Esophagus muscularis mucosa (tissue), 4 donors: Measurements from ENCODE around the gene MPRIP. TPM values are rescaled to one million over a fixed set of nuclear protein-coding genes. Genes with fewer than 3 reads are reported as not detected.

ENCODE experiments used
- DNase-seq: peaks from one replicate; pipeline ENCODE4 v3.0.0-alpha.2; 2017; ENCODE audit errors: extremely low spot score
- H3K27ac ChIP-seq, 4 donors: fragments of 200-600 bp; sonication (generic); replicated peaks in 1 of 4; 1 replicate in 3 of 4; 2 replicates in 1 of 4; pipeline ENCODE4 v1.5.1; 2016 to 2019; ENCODE audit warnings: mild to moderate bottlenecking in 1 of 4
- H3K27me3 ChIP-seq, 4 donors: fragments of 200-600 bp; sonication (generic); one replicate each; pipeline versions ENCODE4 v1.5.1 to v1.6.0; 2016 to 2019
- H3K36me3 ChIP-seq, 4 donors: fragments of 200-600 bp; sonication (generic); one replicate each; pipeline ENCODE4 v1.5.1; 2016 to 2019
- H3K4me1 ChIP-seq, 4 donors: fragments of 200-600 bp; sonication (generic); one replicate each; pipeline ENCODE4 v1.5.1; 2016 to 2019
- H3K4me3 ChIP-seq, 4 donors: fragments of 200-600 bp; sonication (generic); 1 replicate in 2 of 4; 2 replicates in 2 of 4; pipeline ENCODE4 v1.5.1; 2016 to 2019; ENCODE audit warnings: mild to moderate bottlenecking in 4 of 4, moderate library complexity in 1 of 4
- H3K9me3 ChIP-seq, 4 donors: fragments of 200-600 bp; sonication (generic); 1 replicate in 3 of 4; 2 replicates in 1 of 4; pipeline ENCODE4 v1.5.1; 2016 to 2019
- EP300 ChIP-seq: sonication (generic); formaldehyde crosslinking; IDR thresholded peaks from one replicate; pipeline ENCODE4 v1.6.1; 2017; ENCODE audit warnings: antibody characterized with exemption
- POLR2A ChIP-seq: fragments of 450-650 bp; IDR thresholded peaks from one replicate; pipeline ENCODE4 v1.6.1; 2017; ENCODE audit warnings: antibody characterized with exemption, moderate library complexity, mild to moderate bottlenecking, low read depth
- POLR2AphosphoS5 ChIP-seq, 2 donors: sonication (generic); formaldehyde crosslinking; IDR thresholded peaks; one replicate each; pipeline ENCODE4 v1.6.1; 2017; ENCODE audit warnings: antibody characterized with exemption in 2 of 2
- WGBS: methylation state at CpG from one replicate; pipeline ENCODE4 v1.1.5; 2018; 5-methylcytosine and 5-hydroxymethylcytosine counted together
- intact Hi-C: fragments of 100-400 bp; cut with DNase I; formaldehyde crosslinking; loops from one replicate; pipeline ENCODE4 v1.15.1; 2023
- total RNA-seq, 4 donors: library from RNA; depleted of rRNA; stranded (reverse); fragments of >200 nt; gene quantifications; one replicate each; pipeline versions ENCODE4 v1.1.0 to v1.2.1, GENCODE V29; 2016
- TF ChIP-seq, protein P1 (sequence below), 3 experiments: fragments of 200-600 bp in 2 of 3; fragments of 450-650 bp in 1 of 3; sonication (generic) in 2 of 3; IDR thresholded peaks; one replicate each; pipeline ENCODE4 v1.5.1; 2017 to 2019; ENCODE audit warnings: antibody characterized with exemption in 3 of 3, mild to moderate bottlenecking in 2 of 3, moderate library complexity in 1 of 3

MPRIP gene
- total RNA-seq, 4 donors from 2014 or later, result 108 to 194 (median 129) TPM

DNA sequence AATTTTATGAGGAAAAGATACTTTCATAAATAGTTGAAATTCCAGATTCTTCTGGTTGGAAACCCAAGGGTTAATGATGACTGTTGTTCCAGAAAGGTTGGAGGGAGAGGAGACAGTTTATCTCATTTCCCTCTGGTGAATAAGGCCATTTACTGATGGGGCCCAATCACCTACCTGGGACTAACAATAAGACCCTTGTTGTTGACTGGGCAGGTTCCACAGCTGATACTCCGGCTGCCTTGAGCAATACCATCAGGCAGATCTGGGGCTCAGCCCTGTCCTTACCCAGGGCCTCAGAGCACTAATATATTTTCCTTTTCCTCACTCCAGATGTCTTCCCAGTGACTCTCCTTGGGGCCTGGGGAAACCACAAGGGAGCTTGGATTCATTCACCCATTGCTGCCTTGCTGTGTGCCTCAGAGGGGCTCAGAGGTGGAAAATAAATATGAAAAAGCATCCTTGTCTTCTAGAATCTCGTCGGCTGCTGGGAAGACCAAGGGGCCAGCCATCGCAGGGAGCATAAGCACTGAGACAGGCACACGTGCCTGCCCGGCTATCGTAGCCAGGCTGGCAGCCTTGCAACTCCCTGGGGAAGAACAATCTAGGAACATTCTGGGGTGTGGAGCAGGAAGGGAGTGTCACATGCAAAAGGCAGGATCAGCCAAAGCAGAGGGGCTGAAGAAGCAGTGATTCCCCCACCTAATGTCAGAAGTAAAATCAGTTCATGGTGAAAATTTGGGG is 54.4 kb downstream of the MPRIP start:
- no peaks in the 10 kb centered on the region for H3K9me3 ChIP-seq
- peak in 1 of 2 donors; percentile 17 for TF ChIP-seq POLR2AphosphoS5 (IDR thresholded peaks at IDR 0.05)
- no peak for TF ChIP-seq EP300
- TF ChIP-seq POLR2A, result no peak
- peak overlapping the region; percentile 44 to 68 (median 62) for H3K27ac ChIP-seq
- 68% methylated on average over 7 of the region's 7 CpGs for WGBS
- H3K4me3 ChIP-seq, result no peak overlapping the region
- no peaks in the 10 kb centered on the region for H3K27me3 ChIP-seq
- H3K4me1 ChIP-seq, result peaks cover 79 to 92% (median 83%) of the 10 kb centered on the region in 4 donors
- H3K36me3 ChIP-seq, result peaks cover 0 to 3% (median 0%) of the 10 kb centered on the region in 4 donors
- intact Hi-C loops, result no loop called here
- DNase-seq, result no peak

DNA sequence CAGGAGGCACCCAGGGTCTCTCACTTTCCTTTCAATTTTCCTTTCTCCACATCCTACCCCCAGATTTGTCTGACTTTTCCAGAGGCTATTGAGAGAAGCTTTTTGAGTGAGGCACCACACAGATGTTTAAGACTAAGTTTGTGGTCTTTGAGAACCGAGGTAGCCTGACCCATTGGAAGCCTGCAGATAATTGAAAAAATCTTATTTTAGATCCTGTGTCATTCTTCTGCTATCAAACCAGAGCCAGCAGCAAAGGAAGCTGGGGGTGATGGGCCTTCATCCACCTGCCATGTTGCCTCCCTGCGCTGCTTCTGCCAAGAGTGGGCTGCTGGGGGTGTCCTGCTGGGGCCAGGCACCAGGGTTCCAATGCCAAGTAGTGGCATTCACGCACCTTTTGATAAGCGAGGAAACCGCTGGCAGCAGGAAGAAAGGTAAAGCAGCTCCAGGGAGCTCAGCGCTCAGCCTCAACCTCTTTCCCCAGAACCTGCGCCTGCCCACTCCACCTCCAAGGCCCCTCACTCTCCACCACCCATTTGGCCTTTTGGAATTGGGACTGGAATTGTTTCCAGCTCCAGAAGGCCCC is 55.6 kb downstream of the MPRIP start:
- Histone ChIP-seq H3K4me1 (peaks cover 73 to 93% (median 77%) of the 10 kb centered on the region in 4 donors), H3K27me3 (no peaks in the 10 kb centered on the region), H3K27ac (peak overlapping the region; percentile 55 to 74 (median 70)), H3K36me3 (peaks cover 0 to 7% (median 0%) of the 10 kb centered on the region in 4 donors), H3K4me3 (no peak overlapping the region), H3K9me3 (no peaks in the 10 kb centered on the region)
- no peak for DNase-seq
- 75% methylated on average over 7 of the region's 7 CpGs for WGBS
- TF ChIP-seq POLR2AphosphoS5 (IDR thresholded peaks at IDR 0.05), result no peak
- no peak for TF ChIP-seq POLR2A
- TF ChIP-seq EP300, result no peak
- TF ChIP-seq, protein P1, sequence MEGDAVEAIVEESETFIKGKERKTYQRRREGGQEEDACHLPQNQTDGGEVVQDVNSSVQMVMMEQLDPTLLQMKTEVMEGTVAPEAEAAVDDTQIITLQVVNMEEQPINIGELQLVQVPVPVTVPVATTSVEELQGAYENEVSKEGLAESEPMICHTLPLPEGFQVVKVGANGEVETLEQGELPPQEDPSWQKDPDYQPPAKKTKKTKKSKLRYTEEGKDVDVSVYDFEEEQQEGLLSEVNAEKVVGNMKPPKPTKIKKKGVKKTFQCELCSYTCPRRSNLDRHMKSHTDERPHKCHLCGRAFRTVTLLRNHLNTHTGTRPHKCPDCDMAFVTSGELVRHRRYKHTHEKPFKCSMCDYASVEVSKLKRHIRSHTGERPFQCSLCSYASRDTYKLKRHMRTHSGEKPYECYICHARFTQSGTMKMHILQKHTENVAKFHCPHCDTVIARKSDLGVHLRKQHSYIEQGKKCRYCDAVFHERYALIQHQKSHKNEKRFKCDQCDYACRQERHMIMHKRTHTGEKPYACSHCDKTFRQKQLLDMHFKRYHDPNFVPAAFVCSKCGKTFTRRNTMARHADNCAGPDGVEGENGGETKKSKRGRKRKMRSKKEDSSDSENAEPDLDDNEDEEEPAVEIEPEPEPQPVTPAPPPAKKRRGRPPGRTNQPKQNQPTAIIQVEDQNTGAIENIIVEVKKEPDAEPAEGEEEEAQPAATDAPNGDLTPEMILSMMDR (IDR thresholded peaks at IDR 0.05), result no peak
- intact Hi-C loops, result no loop called here

DNA sequence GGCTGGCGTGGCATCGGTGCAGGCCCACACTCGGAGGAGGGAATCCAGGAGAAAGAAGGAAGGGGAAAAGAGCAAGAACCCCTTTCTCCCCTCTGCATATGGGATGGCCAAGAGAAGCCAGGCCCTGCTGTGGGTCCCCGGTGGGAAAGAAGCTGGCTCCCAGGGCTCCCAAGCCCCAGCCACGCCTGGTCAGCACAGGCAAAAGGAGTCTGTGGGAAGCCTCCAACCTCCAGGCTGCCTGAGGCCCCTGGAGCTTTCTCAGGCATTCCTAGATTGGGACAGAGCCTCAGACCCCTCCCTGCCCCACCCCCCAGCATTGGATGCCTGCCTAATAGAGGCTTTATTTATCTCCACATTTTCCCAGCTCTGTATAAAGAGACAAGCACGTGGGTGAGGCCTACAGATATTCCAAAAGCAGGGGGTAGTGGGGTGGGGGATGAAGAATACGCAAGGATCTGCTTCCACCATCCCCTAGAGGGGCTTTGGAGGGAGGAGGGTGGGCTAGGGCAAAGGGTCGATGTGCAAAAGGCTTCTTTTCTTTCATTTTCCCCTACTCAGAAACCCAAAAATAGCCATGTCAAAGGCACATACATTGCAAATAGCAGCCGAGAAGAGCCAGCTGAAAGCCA is 56.4 kb downstream of the MPRIP start:
- no peaks in the 10 kb centered on the region for H3K9me3 ChIP-seq
- peak overlapping the region; percentile 55 to 74 (median 70) for H3K27ac ChIP-seq
- peaks cover 65 to 93% (median 75%) of the 10 kb centered on the region in 4 donors for H3K4me1 ChIP-seq
- 36% methylated on average over 9 of the region's 9 CpGs for WGBS
- no peak overlapping the region for H3K4me3 ChIP-seq
- DNase-seq, result no peak
- intact Hi-C loops, result no loop called here
- H3K36me3 ChIP-seq, result peaks cover 0 to 7% (median 0%) of the 10 kb centered on the region in 4 donors
- no peak for TF ChIP-seq POLR2AphosphoS5 (IDR thresholded peaks at IDR 0.05)
- TF ChIP-seq EP300, result no peak
- no peak for TF ChIP-seq POLR2A
- TF ChIP-seq, protein P1 (IDR thresholded peaks at IDR 0.05), result no peak
- H3K27me3 ChIP-seq, result no peaks in the 10 kb centered on the region

DNA sequence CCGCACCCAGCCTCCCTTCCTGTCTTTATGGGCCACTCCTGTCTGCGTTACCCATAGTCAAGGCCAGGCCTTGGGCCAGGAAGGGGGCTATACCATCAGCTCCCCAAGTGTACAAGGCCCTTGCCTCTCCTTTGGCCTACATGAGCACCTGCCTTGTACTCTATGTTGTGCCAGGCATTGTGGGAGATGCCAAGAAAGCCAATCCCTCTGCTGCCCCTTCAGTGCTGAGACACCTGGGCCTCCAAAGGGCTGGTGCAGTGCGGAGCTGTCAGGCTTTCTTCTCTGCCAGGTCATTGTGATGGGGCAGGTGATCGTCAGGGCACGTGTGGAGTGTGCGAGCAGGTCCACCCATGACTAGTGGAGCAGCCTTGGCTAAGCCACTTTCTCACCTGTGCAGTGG is 59.9 kb downstream of the MPRIP start:
- WGBS, result 96% methylated on average over 4 of the region's 6 CpGs
- no peaks in the 10 kb centered on the region for H3K9me3 ChIP-seq
- no peak for DNase-seq
- TF ChIP-seq, protein P1 (IDR thresholded peaks at IDR 0.05), result no peak
- no peak for TF ChIP-seq POLR2AphosphoS5 (IDR thresholded peaks at IDR 0.05)
- no peak for TF ChIP-seq EP300
- TF ChIP-seq POLR2A, result no peak
- no peak overlapping the region for H3K4me3 ChIP-seq
- H3K4me1 ChIP-seq, result peaks cover 54 to 98% (median 74%) of the 10 kb centered on the region in 4 donors
- H3K27me3 ChIP-seq, result no peaks in the 10 kb centered on the region
- peaks cover 0 to 7% (median 0%) of the 10 kb centered on the region in 4 donors for H3K36me3 ChIP-seq
- intact Hi-C loops, result no loop called here
- peak overlapping the region in 2 of 4 donors; percentile 8 to 21 for H3K27ac ChIP-seq

DNA sequence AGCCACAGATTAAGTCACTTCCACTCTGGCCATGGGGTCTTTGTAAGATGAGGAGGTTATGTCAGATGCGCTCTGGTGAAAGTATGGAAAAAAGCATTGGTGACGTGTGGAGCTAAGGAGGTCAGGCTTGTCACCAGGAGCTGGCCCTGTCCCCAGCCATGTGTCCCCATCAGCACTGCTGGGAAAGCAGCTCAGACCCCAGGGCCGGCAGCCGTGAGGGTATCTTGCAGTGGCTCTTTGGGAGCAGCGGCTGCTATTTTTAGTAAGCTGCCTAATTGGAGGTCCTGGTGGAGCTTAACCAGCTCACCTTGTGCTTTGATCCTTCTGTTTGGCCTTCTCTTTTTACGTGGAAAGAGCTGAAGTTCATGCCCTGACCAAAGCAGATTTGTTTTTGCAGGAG is 60.9 kb downstream of the MPRIP start:
- Histone ChIP-seq H3K4me1 (peaks cover 54 to 98% (median 74%) of the 10 kb centered on the region in 4 donors), H3K9me3 (no peaks in the 10 kb centered on the region), H3K36me3 (peaks cover 0 to 7% (median 0%) of the 10 kb centered on the region in 4 donors), H3K27me3 (no peaks in the 10 kb centered on the region), H3K4me3 (no peak overlapping the region), H3K27ac (no peak overlapping the region)
- intact Hi-C loops, result no loop called here
- whole genome bisulfite sequencing, result 80% methylated on average over 6 of the region's 6 CpGs
- DNase-seq, result no peak
- TF ChIP-seq EP300, result no peak
- no peak for TF ChIP-seq POLR2A
- TF ChIP-seq, protein P1 (IDR thresholded peaks at IDR 0.05), result no peak
- TF ChIP-seq POLR2AphosphoS5 (IDR thresholded peaks at IDR 0.05), result no peak
